GM12892 (cell line): ENCODE measurements around the gene NAA38.

Experiments
- POLR2A ChIP-seq: IDR thresholded peaks from 2 replicates; pipeline ENCODE4 v1.6.1; 2011; ENCODE audit warnings: low read depth, low read length, control low read depth
- POLR2AphosphoS5 ChIP-seq: IDR thresholded peaks from 2 replicates; pipeline ENCODE4 v1.6.1; 2011; ENCODE audit warnings: low read depth, low read length, control low read depth

DNA sequence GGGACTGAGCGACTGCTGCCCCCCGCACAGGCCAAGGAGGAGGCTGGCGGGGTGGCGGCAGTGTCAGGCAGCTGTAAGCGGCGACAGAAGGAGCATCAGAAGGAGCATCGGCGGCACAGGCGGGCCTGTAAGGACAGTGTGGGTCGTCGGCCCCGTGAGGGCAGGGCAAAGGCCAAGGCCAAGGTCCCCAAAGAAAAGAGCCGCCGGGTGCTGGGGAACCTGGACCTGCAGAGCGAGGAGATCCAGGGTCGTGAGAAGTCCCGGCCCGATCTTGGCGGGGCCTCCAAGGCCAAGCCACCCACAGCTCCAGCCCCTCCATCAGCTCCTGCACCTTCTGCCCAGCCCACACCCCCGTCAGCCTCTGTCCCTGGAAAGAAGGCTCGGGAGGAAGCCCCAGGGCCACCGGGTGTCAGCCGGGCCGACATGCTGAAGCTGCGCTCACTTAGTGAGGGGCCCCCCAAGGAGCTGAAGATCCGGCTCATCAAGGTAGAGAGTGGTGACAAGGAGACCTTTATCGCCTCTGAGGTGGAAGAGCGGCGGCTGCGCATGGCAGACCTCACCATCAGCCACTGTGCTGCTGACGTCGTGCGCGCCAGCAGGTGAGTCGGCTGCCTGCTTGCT, 8.1 kb downstream of the NAA38 start:
- TF ChIP-seq POLR2A (no peak), POLR2AphosphoS5 (no peak)
